Mucosa of descending colon (tissue), 3 donors: ENCODE results near the gene CASP2. TPM values are rescaled to one million over a fixed set of nuclear protein-coding genes. Genes with fewer than 3 reads are reported as not detected.

Experiments used
- ATAC-seq: fragments of 200-7000 bp; cut with Tn5 transposase; one replicate; pipeline ENCODE4 v1.9.1; 2020; ENCODE audit warnings: mild to moderate bottlenecking, moderate library complexity
- DNase-seq, 3 donors: peaks; one replicate each; pipeline ENCODE4 v3.0.0-alpha.2; 2020
- H3K36me3 ChIP-seq: fragments of 200-600 bp; one replicate; pipeline ENCODE4 v1.8.0; 2021; ENCODE audit warnings: low read depth, mild to moderate bottlenecking
- H3K4me1 ChIP-seq: fragments of 200-600 bp; one replicate; pipeline ENCODE4 v1.8.0; 2021; ENCODE audit warnings: low read depth, mild to moderate bottlenecking
- H3K4me3 ChIP-seq: fragments of 200-600 bp; one replicate; pipeline ENCODE4 v1.8.0; 2021; ENCODE audit warnings: mild to moderate bottlenecking
- H3K9me3 ChIP-seq: fragments of 200-600 bp; one replicate; pipeline ENCODE4 v1.8.0; 2021; ENCODE audit warnings: mild to moderate bottlenecking
- CTCF ChIP-seq: fragments of 200-600 bp; IDR thresholded peaks from one replicate; pipeline ENCODE4 v1.8.0; 2022; ENCODE audit warnings: antibody characterized with exemption, mild to moderate bottlenecking
- intact Hi-C, 2 donors: fragments of 100-400 bp; cut with DNase I in 1 of 2; cut with micrococcal nuclease in 1 of 2; formaldehyde crosslinking; loops; one replicate each; pipeline versions ENCODE4 v1.11.0 to v1.11.1; 2022; cut with DNase I, micrococcal nuclease
- total RNA-seq, 3 donors: library from RNA; stranded (reverse); fragmentation: NEBNext Ultra II Directional in 2 of 3; extraction: Animal tissue kit (Norgen Biotek cat#: 25700) in 2 of 3; gene quantifications; one replicate each; pipeline versions ENCODE4 v1.2.1 to v1.2.4, GENCODE V29; 2021 to 2023
- donor health status: DM: no; HTN: no; CAD: no; lungs with moderate emphysema.
- donor health status: DM: no; HTN: no; CAD: no.
- donor health status: DM: no; HTN: yes; CAD: no.

The CASP2 gene
- total RNA-seq, 3 donors from 2014 or later, result 26.1 to 39.5 (median 33.4) TPM

GRCh38 chr7:143296686-143297085 is 8.5 kb downstream of the CASP2 start:
- TF ChIP-seq CTCF, result no peak
- no peaks in the 10 kb centered on the region for H3K36me3 ChIP-seq
- ATAC-seq (no peak), DNase-seq (no peak)
- intact Hi-C loops, result loop anchor here in 1 of 2 donors (10.0 kb wide), 1 partner anchor 52 kb away; no protein-coding TSS in a partner anchor
- no peak overlapping the region for H3K4me3 ChIP-seq
- no peaks in the 10 kb centered on the region for H3K9me3 ChIP-seq
- H3K4me1 ChIP-seq, result no peaks in the 10 kb centered on the region

- no peak overlapping the region for H3K4me3 ChIP-seq
- ATAC-seq (no peak), DNase-seq (no peak)
- no peak for TF ChIP-seq CTCF
- peaks cover 2% of the 10 kb centered on the region for H3K4me1 ChIP-seq
- intact Hi-C loops, result loop anchor here in 1 of 2 donors (10.0 kb wide), 1 partner anchor 55 kb away; no protein-coding TSS in a partner anchor
- no peaks in the 10 kb centered on the region for H3K9me3 ChIP-seq
- H3K36me3 ChIP-seq, result no peaks in the 10 kb centered on the region
Observed at GRCh38 chr7:143299346-143299745, 11.2 kb downstream of the CASP2 start.

- ATAC-seq, result peak; percentile 84
- TF ChIP-seq CTCF, result peak; percentile 60
- Histone ChIP-seq H3K4me3 (no peak overlapping the region), H3K36me3 (no peaks in the 10 kb centered on the region), H3K9me3 (no peaks in the 10 kb centered on the region), H3K4me1 (peaks cover 2% of the 10 kb centered on the region)
- peak in 2 of 3 donors; percentile 69 to 72 for DNase-seq
- intact Hi-C loops, result loop anchor here in 1 of 2 donors (10.0 kb wide), 1 partner anchor 55 kb away; no protein-coding TSS in a partner anchor
Observed at GRCh38 chr7:143299840-143300239, 11.7 kb downstream of the CASP2 start.

GRCh38 chr7:143300959-143301935 is 13.1 kb downstream of the CASP2 start:
- Histone ChIP-seq H3K36me3 (no peaks in the 10 kb centered on the region), H3K4me3 (no peak overlapping the region), H3K9me3 (no peaks in the 10 kb centered on the region), H3K4me1 (peaks cover 2% of the 10 kb centered on the region)
- ATAC-seq, result peak; percentile 67
- no peak for DNase-seq
- no peak for TF ChIP-seq CTCF
- intact Hi-C loops, result no loop called here

GRCh38 chr7:143303733-143304132 is 15.6 kb downstream of the CASP2 start:
- DNase-seq (no peak), ATAC-seq (no peak)
- Histone ChIP-seq H3K4me1 (peaks cover 2% of the 10 kb centered on the region), H3K36me3 (no peaks in the 10 kb centered on the region), H3K9me3 (no peaks in the 10 kb centered on the region), H3K4me3 (no peak overlapping the region)
- intact Hi-C loops, result loop anchor here in 1 of 2 donors (2.0 kb wide), 1 partner anchor 63 kb away; no protein-coding TSS in a partner anchor
- TF ChIP-seq CTCF, result no peak
